Uterus (tissue), 4 donors: Measurements from ENCODE around the gene HOXA6. TPM values are rescaled to one million over a fixed set of nuclear protein-coding genes. Genes with fewer than 3 reads are reported as not detected.

ENCODE experiments used
- DNase-seq, 2 donors: peaks; one replicate each; pipeline ENCODE4 v3.0.0-alpha.2; 2019 to 2020
- H3K27ac ChIP-seq, 2 donors: fragments of 200-600 bp; sonication (generic); 1 replicate in 1 of 2; 2 replicates in 1 of 2; pipeline ENCODE4 v1.5.1; 2016 to 2018
- H3K27me3 ChIP-seq, 2 donors: fragments of 200-600 bp; sonication (generic); one replicate each; pipeline ENCODE4 v1.5.1; 2018 to 2019; ENCODE audit warnings: control low read depth in 1 of 2
- H3K36me3 ChIP-seq, 2 donors: fragments of 200-600 bp; sonication (generic); one replicate each; pipeline ENCODE4 v1.5.1; 2019; ENCODE audit warnings: control low read depth in 1 of 2
- H3K4me1 ChIP-seq, 2 donors: fragments of 200-600 bp; sonication (generic); one replicate each; pipeline ENCODE4 v1.5.1; 2018 to 2019; ENCODE audit warnings: control low read depth in 1 of 2
- H3K4me3 ChIP-seq, 2 donors: fragments of 200-600 bp; sonication (generic); 1 replicate in 1 of 2; 2 replicates in 1 of 2; pipeline ENCODE4 v1.5.1; 2018 to 2019; ENCODE audit warnings: mild to moderate bottlenecking in 1 of 2
- H3K9me3 ChIP-seq, 2 donors: fragments of 200-600 bp; sonication (generic); one replicate each; pipeline ENCODE4 v1.5.1; 2019; ENCODE audit warnings: control low read depth in 1 of 2
- CTCF ChIP-seq, 4 experiments: fragments of 200-600 bp in 2 of 4; fragments of 450-650 bp in 2 of 4; sonication (generic) in 2 of 4; IDR thresholded peaks; one replicate each; pipeline ENCODE4 v1.5.1; 2016 to 2019; ENCODE audit warnings: antibody characterized with exemption in 4 of 4, mild to moderate bottlenecking in 2 of 4, moderate library complexity in 1 of 4
- POLR2A ChIP-seq, 2 donors: fragments of 450-650 bp; IDR thresholded peaks; one replicate each; pipeline ENCODE4 v1.6.1; 2016; ENCODE audit warnings: antibody characterized with exemption in 2 of 2, mild to moderate bottlenecking in 1 of 2, moderate library complexity in 1 of 2
- intact Hi-C: fragments of 100-400 bp; cut with DNase I; formaldehyde crosslinking; loops from one replicate; pipeline ENCODE4 v1.15.1; 2023; ENCODE audit warnings: low total_unique reads
- total RNA-seq, 4 donors: library from RNA; depleted of rRNA in 3 of 4; stranded (reverse); fragments of >200 nt in 3 of 4; gene quantifications; one replicate each; pipeline versions ENCODE4 v1.1.0 to v1.2.4, GENCODE V29; 2014 to 2023
- donor health status: DM: yes; HTN: yes; CAD: no.

Gene HOXA6
- total RNA-seq, 4 donors from 2014 or later = 1.8 to 19.1 (median 15.4) TPM

DNA sequence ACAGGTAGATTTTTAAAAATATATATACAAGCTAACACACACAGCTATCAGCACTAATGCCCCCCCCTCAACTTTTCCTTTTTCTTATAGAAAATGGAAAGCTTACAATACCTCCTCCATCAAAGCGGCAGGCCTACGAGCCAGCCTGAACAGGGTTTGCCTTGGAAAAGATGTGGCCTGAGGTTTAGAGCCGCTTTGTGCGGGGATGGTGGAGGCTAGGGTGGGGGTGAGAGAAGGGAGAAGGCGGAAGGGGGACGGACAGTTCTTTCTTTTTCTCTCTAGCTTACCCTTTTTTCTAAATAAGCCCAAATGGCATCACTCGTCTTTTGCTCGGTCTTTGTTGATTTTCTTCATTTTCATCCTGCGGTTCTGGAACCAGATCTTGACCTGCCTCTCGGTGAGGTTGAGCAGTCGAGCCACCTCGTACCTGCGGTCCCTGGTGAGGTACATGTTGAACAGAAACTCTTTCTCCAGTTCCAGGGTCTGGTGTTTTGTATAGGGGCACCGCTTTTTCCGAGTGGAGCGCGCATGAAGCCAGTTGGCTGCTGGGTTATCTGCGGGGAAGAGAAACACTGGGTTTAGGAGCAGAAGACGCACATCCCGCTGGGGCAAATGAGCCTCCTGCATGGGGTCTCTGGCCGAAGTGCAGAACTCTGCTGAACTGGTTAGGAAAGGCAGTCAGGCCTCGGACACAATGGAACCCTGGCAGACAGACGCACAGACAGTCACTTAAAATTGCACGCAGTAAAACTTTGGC, 15.9 kb upstream of the HOXA6 start:
- peak in 1 of 2 donors; percentile 19 for DNase-seq
- Histone ChIP-seq H3K4me3 (peak overlapping the region; percentile 58 to 66), H3K36me3 (no peaks in the 10 kb centered on the region), H3K4me1 (no peaks in the 10 kb centered on the region), H3K27ac (peak overlapping the region; percentile 94 to 96), H3K27me3 (no peaks in the 10 kb centered on the region), H3K9me3 (no peaks in the 10 kb centered on the region)
- TF ChIP-seq CTCF (IDR thresholded peaks at IDR 0.05) = no peak
- TF ChIP-seq POLR2A (IDR thresholded peaks at IDR 0.05) = no peak
- intact Hi-C loops = loop anchor here (5.0 kb wide), 1 partner anchor 306 kb away; no protein-coding TSS in a partner anchor

DNA sequence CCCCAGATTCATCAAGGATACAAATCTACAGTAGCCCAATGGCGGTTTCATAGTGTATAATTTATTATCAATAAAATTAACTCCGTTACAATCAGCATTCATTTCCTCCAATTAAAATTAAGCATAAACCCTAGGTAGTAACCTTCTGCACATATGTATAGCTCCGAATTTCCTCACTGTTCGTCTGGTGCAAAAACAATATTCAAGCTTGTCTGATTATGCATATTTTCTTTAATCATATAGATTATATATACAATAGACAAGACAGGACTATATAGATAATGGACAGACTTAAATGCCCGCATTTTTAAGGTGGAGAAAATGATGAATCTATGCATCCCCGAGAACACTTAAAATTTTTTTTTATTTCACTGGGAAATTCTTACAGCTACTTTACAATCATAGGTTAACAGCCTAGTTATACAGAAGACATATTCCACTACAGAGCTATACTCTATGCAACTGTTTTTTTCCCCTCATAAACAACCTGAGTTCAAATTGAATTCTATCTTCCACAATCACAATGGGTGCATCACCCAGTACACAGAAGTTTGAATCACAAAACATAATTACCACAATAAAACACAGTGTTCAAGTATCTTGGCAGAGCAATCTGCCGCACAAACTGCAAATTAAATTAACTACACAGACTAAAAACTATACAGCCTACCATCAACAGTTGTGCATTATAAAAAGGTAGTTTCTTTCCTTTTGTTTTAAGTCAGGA, 15.2 kb upstream of the HOXA6 start:
- Histone ChIP-seq H3K4me1 (no peaks in the 10 kb centered on the region), H3K36me3 (no peaks in the 10 kb centered on the region), H3K4me3 (peak overlapping the region; percentile 58 to 66), H3K9me3 (no peaks in the 10 kb centered on the region), H3K27me3 (no peaks in the 10 kb centered on the region), H3K27ac (peak overlapping the region; percentile 94 to 96)
- intact Hi-C loops = loop anchor here (5.0 kb wide), 1 partner anchor 305 kb away; no protein-coding TSS in a partner anchor
- TF ChIP-seq CTCF (IDR thresholded peaks at IDR 0.05) = no peak
- DNase-seq = no peak

GRCh38 chr7:27161721-27162560, 14.4 kb upstream of the HOXA6 start:
- TF ChIP-seq CTCF (IDR thresholded peaks at IDR 0.05) = no peak
- TF ChIP-seq POLR2A (IDR thresholded peaks at IDR 0.05) = no peak
- Histone ChIP-seq H3K4me3 (peak overlapping the region; percentile 49 to 66), H3K36me3 (no peaks in the 10 kb centered on the region), H3K27me3 (no peaks in the 10 kb centered on the region), H3K27ac (peak overlapping the region; percentile 94 to 96), H3K9me3 (no peaks in the 10 kb centered on the region), H3K4me1 (no peaks in the 10 kb centered on the region)
- intact Hi-C loops = loop anchor here (5.0 kb wide), 1 partner anchor 305 kb away; no protein-coding TSS in a partner anchor
- peak; percentile 41 to 48 for DNase-seq

GRCh38 chr7:27161214-27161720, 13.7 kb upstream of the HOXA6 start:
- intact Hi-C loops = loop anchor here (5.0 kb wide), 1 partner anchor 304 kb away; no protein-coding TSS in a partner anchor
- Histone ChIP-seq H3K27ac (peak overlapping the region; percentile 94 to 96), H3K4me3 (peak overlapping the region; percentile 49), H3K4me1 (no peaks in the 10 kb centered on the region), H3K27me3 (no peaks in the 10 kb centered on the region), H3K9me3 (no peaks in the 10 kb centered on the region), H3K36me3 (no peaks in the 10 kb centered on the region)
- peak; percentile 30 to 50 for DNase-seq
- TF ChIP-seq POLR2A (IDR thresholded peaks at IDR 0.05) (no peak), CTCF (IDR thresholded peaks at IDR 0.05) (no peak)
